RWPE2 (cell line): ENCODE results near the gene MET.

Experiments used
- ATAC-seq: fragments of 200-7000 bp; cut with Tn5 transposase; 3 replicates; pipeline ENCODE4 v1.9.1; 2021; ENCODE audit warnings: low read depth
- DNase-seq: peaks from one replicate; pipeline ENCODE4 v3.0.0-alpha.2; 2020; ENCODE audit warnings: low spot score
- H3K27ac ChIP-seq: fragments of 450-650 bp; 2 replicates; pipeline ENCODE4 v1.5.1; 2017; ENCODE audit warnings: mild to moderate bottlenecking; ENCODE audit not compliant: poor library complexity, severe bottlenecking
- H3K27me3 ChIP-seq: fragments of 250-450 bp; sonication (Bioruptor Pico); 2 replicates; pipeline ENCODE4 v1.5.1; 2021; ENCODE audit warnings: mild to moderate bottlenecking, moderate library complexity; ENCODE audit not compliant: insufficient read depth, poor library complexity, severe bottlenecking
- H3K36me3 ChIP-seq: fragments of 250-450 bp; sonication (Bioruptor Pico); 2 replicates; pipeline ENCODE4 v1.5.1; 2020; ENCODE audit warnings: low read depth, mild to moderate bottlenecking, moderate library complexity
- H3K4me1 ChIP-seq: fragments of 250-450 bp; sonication (Bioruptor Pico); 2 replicates; pipeline ENCODE4 v1.5.1; 2021; ENCODE audit warnings: mild to moderate bottlenecking, moderate library complexity; ENCODE audit not compliant: insufficient read depth, poor library complexity, severe bottlenecking
- H3K4me3 ChIP-seq: fragments of 250-450 bp; sonication (Bioruptor Pico); 2 replicates; pipeline ENCODE4 v1.5.1; 2021; ENCODE audit warnings: mild to moderate bottlenecking, moderate library complexity; ENCODE audit not compliant: severe bottlenecking
- H3K9me3 ChIP-seq: fragments of 250-450 bp; sonication (Bioruptor Pico); 2 replicates; pipeline ENCODE4 v1.5.1; 2021; ENCODE audit warnings: mild to moderate bottlenecking, moderate library complexity; ENCODE audit not compliant: severe bottlenecking
- TF ChIP-seq, protein P1 (sequence below): fragments of 450-650 bp; IDR thresholded peaks from one replicate; pipeline ENCODE4 v1.5.1; 2017; ENCODE audit warnings: mild to moderate bottlenecking, moderate library complexity; ENCODE audit not compliant: poor library complexity, severe bottlenecking

The MET gene

DNA sequence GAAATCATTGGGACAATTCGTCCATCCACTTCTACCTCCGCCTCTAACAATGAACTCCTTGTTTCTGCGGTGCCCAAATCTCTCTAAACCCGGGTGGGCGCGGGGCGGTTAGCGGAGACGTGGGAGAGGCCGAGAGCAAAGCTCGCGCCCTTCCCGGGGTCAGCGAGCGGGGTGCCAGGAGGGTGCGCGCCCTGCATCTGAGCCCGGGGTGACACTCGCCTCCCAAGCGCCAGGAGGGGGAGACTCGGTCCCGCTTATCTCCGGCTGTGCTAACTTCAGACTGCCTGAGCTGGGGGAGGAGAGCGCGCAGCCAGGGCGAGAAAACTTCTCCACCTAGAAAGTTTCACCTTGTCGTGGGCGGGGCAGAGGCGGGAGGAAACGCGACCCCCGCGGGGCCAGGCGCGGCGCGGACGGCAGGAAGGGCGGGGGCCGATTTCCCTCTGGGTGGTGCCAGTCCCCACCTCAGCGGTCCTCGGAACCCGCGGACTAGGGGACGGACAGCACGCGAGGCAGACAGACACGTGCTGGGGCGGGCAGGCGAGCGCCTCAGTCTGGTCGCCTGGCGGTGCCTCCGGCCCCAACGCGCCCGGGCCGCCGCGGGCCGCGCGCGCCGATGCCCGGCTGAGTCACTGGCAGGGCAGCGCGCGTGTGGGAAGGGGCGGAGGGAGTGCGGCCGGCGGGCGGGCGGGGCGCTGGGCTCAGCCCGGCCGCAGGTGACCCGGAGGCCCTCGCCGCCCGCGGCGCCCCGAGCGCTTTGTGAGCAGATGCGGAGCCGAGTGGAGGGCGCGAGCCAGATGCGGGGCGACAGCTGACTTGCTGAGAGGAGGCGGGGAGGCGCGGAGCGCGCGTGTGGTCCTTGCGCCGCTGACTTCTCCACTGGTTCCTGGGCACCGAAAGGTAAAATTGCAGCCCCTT is at the start of gene MET:
TSS of gene MET (plus strand) at position 516 of the 915 bp plus-strand sequence. CDS start 26,889 bp downstream, outside the sequence.
- Histone ChIP-seq H3K27ac (peak within 1 kb of the TSS; percentile 89), H3K27me3 (no peaks in the 10 kb centered on the region), H3K9me3 (no peaks in the 10 kb centered on the region), H3K36me3 (peaks cover 7% of the 10 kb centered on the region; the same call in 1 of the 2 replicates), H3K4me1 (peaks cover 30% of the 10 kb centered on the region), H3K4me3 (peak within 1 kb of the TSS; percentile 73)
- TF ChIP-seq, protein P1, sequence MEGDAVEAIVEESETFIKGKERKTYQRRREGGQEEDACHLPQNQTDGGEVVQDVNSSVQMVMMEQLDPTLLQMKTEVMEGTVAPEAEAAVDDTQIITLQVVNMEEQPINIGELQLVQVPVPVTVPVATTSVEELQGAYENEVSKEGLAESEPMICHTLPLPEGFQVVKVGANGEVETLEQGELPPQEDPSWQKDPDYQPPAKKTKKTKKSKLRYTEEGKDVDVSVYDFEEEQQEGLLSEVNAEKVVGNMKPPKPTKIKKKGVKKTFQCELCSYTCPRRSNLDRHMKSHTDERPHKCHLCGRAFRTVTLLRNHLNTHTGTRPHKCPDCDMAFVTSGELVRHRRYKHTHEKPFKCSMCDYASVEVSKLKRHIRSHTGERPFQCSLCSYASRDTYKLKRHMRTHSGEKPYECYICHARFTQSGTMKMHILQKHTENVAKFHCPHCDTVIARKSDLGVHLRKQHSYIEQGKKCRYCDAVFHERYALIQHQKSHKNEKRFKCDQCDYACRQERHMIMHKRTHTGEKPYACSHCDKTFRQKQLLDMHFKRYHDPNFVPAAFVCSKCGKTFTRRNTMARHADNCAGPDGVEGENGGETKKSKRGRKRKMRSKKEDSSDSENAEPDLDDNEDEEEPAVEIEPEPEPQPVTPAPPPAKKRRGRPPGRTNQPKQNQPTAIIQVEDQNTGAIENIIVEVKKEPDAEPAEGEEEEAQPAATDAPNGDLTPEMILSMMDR: peak; percentile 93
- peak; percentile 91 for DNase-seq
- ATAC-seq: peak; percentile 80

DNA sequence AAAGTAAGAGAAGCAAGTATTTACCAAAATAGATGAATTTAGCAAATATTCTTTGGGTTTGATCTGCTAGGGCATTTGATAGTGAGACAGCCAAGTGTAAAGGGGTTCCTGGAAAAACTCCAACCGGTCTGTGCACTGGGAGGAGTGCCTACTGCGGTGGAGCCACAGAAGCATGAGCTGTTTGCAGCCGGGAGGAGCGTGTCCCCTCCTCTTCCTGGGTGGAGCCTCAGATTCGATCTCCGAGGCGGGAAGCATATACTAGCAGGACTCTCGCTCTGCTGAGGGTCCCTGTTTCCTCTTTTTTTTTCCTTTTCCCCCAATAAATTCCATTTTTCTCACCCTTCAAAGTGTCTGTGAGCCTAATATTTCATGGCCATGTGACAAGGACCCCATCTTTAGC is 45.1 kb upstream of the MET start:
- Histone ChIP-seq H3K27me3 (no peaks in the 10 kb centered on the region), H3K36me3 (no peaks in the 10 kb centered on the region), H3K27ac (no peak overlapping the region), H3K4me1 (peaks cover 37% of the 10 kb centered on the region), H3K9me3 (no peaks in the 10 kb centered on the region), H3K4me3 (no peak overlapping the region)
- DNase-seq (no peak), ATAC-seq (no peak)
- TF ChIP-seq, protein P1: no peak

DNA sequence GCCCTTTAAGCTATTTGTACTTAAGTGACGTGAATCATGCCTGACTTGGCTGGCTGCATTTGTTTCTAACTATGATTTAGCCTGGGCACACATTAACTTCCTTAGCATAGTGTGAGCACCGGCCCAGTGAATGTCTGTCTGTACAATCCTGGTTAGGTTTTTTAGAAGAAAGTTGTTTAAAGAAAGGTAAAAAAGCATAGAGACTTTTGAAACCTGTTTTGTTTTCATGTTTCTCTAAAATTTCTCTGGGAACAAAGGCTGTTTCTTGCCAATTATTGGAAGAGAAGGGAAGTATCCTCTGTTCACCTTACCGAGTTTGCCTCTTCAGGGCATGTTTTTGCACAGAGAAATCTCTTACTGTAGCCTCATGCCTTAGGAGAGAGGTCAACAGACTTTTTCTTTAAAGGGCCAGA is 42.9 kb upstream of the MET start:
- Histone ChIP-seq H3K4me1 (peaks cover 59% of the 10 kb centered on the region), H3K4me3 (no peak overlapping the region), H3K27me3 (no peaks in the 10 kb centered on the region), H3K36me3 (no peaks in the 10 kb centered on the region), H3K27ac (peak overlapping the region; percentile 72), H3K9me3 (no peaks in the 10 kb centered on the region)
- TF ChIP-seq, protein P1: no peak
- peak; percentile 62 for ATAC-seq
- DNase-seq: no peak

DNA sequence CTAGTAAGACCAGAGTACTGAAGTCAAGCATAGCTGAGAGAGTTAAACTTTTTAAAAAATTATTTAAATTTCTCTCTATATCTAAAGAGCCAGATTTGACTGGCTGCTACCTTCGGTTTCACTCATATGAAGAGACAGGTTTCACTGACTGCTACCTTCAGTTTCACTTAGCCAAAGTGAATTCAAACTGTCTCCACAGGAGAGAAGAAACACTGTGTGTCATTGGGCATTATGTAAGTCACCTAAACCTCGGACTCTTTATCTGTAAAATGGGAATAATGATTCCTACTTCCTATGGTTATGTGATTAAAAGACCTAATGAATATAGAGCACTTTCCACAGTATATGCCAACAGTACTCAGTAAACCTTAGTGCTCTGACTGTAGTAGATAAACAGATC is 41.6 kb upstream of the MET start:
- no peak for DNase-seq
- Histone ChIP-seq H3K4me3 (no peak overlapping the region), H3K27ac (peak overlapping the region; percentile 72), H3K27me3 (no peaks in the 10 kb centered on the region), H3K4me1 (peaks cover 59% of the 10 kb centered on the region), H3K9me3 (no peaks in the 10 kb centered on the region), H3K36me3 (no peaks in the 10 kb centered on the region)
- TF ChIP-seq, protein P1: no peak
- no peak for ATAC-seq
